Stimulated activated CD8-positive, alpha-beta memory T cell treated with anti-CD3 and anti-CD28 coated beads, Interleukin-12 subunit alpha, Interleukin-12 subunit beta, amount 100 ng/mL, for 24 hours (primary cell): ENCODE results near the gene FOXF2.
"Not testable (repeated sequence)": the region's sequence is repeated elsewhere in the genome, so short reads cannot be mapped to it uniquely, and the experiment has no call there.

Experiments
- DNase-seq: peaks from one replicate; pipeline ENCODE4 v3.0.0-alpha.2; 2020; ENCODE audit errors: extremely low read depth

FOXF2 gene

DNA sequence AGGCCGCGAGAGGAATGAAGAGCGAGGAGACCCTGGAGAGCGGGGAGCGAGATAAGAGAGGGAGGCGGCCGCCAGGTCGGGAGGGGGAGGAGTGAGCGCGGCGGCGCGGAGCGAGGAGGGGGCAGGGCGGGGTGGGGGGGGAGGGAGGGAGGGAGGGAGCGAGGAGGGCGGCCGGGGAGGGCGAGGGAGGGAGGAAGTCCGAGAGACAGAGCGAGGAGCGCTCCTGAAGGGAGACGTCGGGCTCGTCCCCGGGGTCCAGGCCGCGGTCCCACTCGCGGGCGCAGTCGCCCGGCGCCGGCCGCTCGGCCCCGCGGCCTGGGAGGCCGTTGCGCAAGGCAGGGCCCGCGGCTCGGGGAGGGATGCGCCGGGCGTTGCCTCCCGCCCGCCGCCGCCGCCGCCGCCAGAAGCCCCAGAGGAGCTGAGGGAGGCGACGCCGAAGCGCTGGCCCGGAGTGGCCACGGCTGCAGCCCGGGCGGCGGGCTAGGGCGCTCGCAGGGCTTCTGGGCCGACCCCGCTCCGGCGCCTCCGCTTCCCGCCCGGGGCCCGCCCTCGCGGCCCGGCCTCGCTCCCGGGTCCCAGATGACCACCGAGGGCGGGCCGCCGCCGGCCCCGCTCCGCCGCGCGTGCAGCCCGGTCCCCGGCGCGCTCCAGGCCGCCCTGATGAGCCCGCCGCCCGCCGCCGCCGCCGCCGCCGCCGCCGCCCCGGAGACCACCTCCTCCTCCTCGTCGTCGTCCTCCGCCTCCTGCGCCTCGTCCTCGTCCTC lies at the start of gene FOXF2:
FOXF2 (plus strand) TSS at position 208 of the 764 bp plus-strand sequence; CDS start at position 580, 372 bp downstream.
- no peak for DNase-seq

DNA sequence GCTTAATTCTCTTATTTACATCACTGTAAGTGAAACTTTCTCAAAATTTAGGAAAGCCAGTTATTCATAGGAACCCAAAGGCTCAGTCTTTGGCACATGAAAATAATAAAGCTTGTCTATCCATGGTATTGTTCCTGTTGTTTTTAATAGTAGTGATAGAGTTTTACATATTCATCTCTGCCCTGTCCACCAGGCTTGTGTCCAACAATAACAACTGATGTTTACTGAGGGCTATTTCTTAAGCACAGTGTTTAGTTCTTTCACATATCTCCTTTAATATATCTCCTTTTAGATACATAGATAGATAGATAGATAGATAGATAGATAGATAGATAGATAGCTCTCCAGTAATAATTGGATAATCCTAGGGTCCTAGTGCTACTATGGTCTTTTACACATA lies 43.3 kb upstream of the FOXF2 start:
- no peak for DNase-seq

- DNase-seq, result no peak
Measured at GRCh38 chr6:1346558-1347091, 42.8 kb upstream of the FOXF2 start.

DNA sequence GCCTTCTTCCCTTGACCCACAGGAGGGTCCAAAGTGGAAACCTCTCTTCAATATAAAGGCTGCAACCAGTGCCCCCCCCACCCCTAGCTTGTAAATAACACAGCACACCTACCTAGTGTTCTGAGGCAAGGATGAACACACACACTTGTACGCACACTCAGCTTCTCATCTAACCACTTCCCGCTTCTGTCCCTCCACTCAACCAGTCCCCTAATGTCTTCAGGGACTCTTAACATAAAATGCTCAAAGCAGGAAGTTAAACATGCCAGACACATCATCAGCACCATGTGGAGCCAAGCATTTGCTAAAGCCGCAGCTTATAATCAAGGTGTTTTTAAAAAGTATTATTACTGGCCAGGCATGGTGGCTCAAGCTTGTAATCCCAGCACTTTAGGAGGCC lies 42.2 kb upstream of the FOXF2 start:
- no peak for DNase-seq

GRCh38 chr6:1348675-1349074 lies 40.7 kb upstream of the FOXF2 start:
- DNase-seq, result no peak

- no peak for DNase-seq
Measured at GRCh38 chr6:1349655-1350054, 39.7 kb upstream of the FOXF2 start.

- no peak for DNase-seq
Measured at GRCh38 chr6:1351381-1352008, 37.9 kb upstream of the FOXF2 start.

DNA sequence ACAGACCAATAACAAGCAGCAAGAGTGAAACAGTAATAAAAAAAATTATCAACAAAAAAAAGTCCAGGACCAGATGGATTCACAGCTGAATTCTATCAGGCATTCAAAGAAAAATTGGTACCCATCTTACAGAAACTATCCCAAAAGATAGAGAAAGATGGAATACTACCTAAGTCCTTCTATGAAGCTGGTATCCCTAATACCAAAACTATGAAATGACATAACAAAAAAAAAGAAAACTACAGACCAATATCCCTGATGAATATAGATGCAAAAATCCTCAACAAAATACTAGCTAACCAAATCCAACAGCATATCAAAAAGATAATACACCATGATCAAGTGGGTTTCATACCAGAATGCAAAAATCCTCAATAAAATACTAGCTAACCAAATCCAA lies 34.3 kb upstream of the FOXF2 start:
- DNase-seq, result not testable (repeated sequence)

DNA sequence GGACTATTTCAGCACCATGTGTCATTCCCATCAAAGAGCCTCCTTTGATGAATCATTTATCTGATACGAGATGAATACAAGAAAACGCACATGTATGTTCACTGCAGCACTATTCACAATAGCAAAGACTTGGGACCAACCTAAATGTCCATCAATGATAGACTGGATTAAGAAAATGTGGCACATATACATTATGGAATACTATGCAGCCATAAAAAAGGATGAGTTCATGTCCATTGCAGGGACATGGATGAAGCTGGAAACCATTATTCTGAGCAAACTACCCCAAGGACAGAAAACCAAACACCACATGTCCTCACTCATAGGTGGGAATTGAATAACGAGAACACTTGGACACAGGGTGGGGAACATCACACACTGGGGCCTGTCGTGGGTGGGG lies 27.7 kb upstream of the FOXF2 start:
- DNase-seq, result not testable (repeated sequence)

DNA sequence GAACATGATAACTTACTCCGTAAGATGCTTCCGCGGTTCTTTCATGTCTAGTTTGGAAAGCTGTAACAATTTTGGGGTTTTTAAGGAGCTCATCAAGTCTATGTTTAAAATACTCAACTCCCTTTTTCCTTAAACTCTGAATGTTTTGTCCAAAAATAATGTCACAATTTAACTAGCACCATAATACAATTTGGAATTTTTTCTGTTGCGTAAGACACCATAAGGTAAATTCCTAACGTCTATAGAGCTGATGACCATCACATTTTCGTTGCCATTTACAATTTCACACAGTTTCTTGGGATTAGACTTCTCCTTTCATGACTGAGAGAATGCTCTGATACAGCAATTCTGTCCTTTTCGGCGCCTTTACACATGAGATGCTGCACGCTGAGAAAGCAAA lies 26.7 kb upstream of the FOXF2 start:
- no peak for DNase-seq

- DNase-seq, result no peak
Measured at GRCh38 chr6:1363298-1363697, 26.1 kb upstream of the FOXF2 start.

- DNase-seq, result no peak
Measured at GRCh38 chr6:1363729-1364572, 25.4 kb upstream of the FOXF2 start.

GRCh38 chr6:1364791-1365190 lies 24.6 kb upstream of the FOXF2 start:
- no peak for DNase-seq

DNA sequence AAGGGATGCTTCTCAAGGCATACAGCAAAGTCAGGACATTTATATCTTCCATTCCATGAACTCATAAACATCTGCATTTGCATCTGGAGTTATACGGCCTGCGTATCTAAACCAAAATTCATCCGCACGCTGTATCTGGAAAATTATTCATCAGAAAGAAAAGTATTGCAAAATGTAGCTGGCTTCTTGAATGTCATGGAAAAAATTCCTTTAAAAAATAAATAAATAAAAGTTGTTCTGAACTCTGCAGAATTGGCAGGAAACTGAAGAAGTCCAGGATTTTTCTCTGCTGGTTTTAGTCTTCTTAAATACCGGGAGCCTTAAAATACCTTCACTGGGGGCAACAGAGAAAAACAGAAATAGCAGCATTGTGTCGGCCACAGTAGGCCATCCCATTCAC lies 23.7 kb upstream of the FOXF2 start:
- DNase-seq, result no peak

DNA sequence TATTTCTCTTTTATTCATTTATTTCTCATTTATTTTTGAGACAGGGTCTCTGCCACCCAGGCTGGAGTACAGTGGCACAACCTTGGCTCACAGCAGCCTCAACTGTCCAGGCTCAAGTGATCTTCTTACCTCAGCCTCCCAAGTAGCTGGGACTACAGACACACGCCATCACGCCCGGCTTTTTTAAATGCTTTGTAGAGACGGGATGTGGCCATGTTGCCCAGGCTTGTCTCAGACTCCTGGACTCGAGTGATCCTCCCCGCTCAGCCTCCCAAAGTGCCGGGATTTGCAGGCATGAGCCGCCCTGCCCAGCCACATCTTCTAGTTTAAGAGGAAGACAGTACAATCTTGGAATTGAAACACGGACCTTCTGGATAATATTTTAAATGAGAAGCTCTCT lies 21.6 kb upstream of the FOXF2 start:
- DNase-seq, result no peak

- DNase-seq, result no peak
Measured at GRCh38 chr6:1368940-1369339, 20.4 kb upstream of the FOXF2 start.

GRCh38 chr6:1369695-1370094 lies 19.7 kb upstream of the FOXF2 start:
- DNase-seq, result not testable (repeated sequence)

DNA sequence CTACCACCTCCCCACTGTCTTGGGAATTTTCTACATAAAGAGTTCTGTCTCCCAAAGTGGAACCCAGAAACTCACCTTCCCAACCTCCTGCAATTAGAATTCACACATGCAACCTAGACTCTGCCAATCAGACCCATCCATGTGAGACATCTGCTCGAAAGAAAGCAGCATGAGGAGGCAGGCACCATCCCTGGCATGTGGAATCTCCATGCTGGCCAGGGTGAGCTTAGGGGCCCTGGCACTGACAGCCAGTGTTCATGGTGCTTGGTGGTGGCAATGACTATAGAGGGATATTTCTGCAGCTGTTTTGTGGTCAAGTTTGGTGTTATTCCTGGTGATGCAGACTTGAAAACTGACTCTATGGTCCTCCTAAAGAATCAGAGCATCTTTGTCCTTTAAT lies 17.4 kb upstream of the FOXF2 start:
- no peak for DNase-seq

DNA sequence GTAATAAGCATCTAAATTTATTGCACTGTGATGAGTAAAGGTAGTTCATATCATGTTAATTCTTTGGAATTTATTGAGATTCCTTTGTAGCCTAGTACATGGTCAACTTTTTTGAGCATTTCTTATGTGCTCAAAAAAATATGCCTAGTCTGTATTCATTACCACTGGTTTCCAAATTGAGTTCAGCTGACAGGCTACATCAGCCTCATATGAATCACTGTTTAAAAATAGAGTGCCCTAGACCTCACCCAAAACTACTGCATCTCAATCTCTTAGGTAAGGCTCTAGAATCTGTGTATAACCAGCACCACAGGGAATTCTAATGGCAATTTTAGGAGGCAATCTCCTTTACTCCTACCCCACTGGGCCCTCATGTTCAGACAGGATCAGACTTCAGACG lies 16.7 kb upstream of the FOXF2 start:
- no peak for DNase-seq

DNA sequence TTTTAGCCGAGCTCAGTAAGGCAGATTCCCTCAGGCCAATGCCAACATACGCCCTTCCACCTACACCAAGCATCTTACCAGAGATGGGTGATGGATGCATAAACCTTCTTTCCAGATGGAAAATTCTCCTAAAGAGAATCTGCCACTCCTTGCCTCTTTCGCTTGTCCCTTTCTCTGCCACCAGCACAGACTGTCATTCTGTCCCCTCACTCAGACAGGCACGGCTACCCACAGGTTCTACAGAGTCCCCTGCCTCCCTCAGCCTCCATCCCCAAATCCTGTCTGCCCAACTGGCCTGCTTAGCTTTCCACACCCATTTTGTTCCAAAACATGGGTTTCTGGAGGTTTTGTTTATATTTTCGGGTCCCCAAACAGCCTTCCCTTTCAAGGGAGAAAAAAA lies 12.7 kb upstream of the FOXF2 start:
- no peak for DNase-seq

DNA sequence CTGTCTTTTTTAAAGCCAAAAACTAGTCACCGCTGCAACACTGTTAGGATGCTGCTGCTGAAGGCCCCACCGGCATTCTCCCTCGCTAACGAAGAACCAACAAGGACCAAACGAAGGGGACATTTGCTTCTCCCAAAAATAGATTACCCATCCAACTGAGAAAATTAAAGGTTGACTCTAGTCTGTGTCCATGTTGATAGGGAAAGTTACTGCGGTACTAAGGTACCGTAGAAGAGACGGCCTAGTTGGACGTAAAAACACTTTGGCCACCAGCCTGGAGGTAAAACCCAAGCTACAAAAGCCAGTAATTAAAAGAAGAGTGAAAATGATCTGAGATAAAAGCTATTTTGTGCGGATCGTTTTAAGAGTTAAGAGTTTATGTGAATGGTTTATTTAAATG lies 11.8 kb upstream of the FOXF2 start:
- DNase-seq, result no peak
